SK-N-SH treated with all-trans-retinoic acid at 6 μM for 48 hours (cell line): ENCODE data around the gene EN2.

ENCODE experiments used
- ARNTL ChIP-seq: fragments of 450-650 bp; formaldehyde crosslinking; IDR thresholded peaks from 2 replicates; pipeline ENCODE4 v1.5.0; 2020; ENCODE audit warnings: low read depth, mild to moderate bottlenecking, moderate library complexity, borderline replicate concordance
- CSDC2 ChIP-seq: fragments of 250-450 bp; sonication (Bioruptor Pico); IDR thresholded peaks from 2 replicates; pipeline ENCODE4 v1.5.0; 2020; ENCODE audit warnings: mild to moderate bottlenecking, moderate library complexity
- ISL1 ChIP-seq: fragments of 250-450 bp; sonication (Bioruptor Pico); IDR thresholded peaks from 2 replicates; pipeline ENCODE4 v2.1.2; 2022; ENCODE audit warnings: mild to moderate bottlenecking, moderate library complexity
- PATZ1 ChIP-seq: fragments of 250-450 bp; sonication (Bioruptor Pico); IDR thresholded peaks from 2 replicates; pipeline ENCODE4 v1.8.0; 2020; ENCODE audit warnings: mild to moderate bottlenecking, moderate library complexity, borderline replicate concordance
- POU6F1 ChIP-seq: fragments of 250-450 bp; sonication (Bioruptor Pico); IDR thresholded peaks from 2 replicates; pipeline ENCODE4 v1.8.0; 2021; ENCODE audit warnings: low read depth, mild to moderate bottlenecking, moderate library complexity, borderline replicate concordance
- ZC3H10 ChIP-seq: fragments of 250-450 bp; sonication (Bioruptor Pico); IDR thresholded peaks from 2 replicates; pipeline ENCODE4 v1.5.1; 2021; ENCODE audit warnings: mild to moderate bottlenecking, moderate library complexity
- ZFP3 ChIP-seq: fragments of 250-450 bp; sonication (Bioruptor Pico); IDR thresholded peaks from 2 replicates; pipeline ENCODE4 v1.5.0; 2020; ENCODE audit warnings: mild to moderate bottlenecking, moderate library complexity
- ZFP30 ChIP-seq: fragments of 450-650 bp; formaldehyde crosslinking; IDR thresholded peaks from 2 replicates; pipeline ENCODE4 v1.5.0; 2022; ENCODE audit warnings: mild to moderate bottlenecking, moderate library complexity

- no peak for TF ChIP-seq ZC3H10 (CRISPR knock-in tag)
- no peak for TF ChIP-seq PATZ1 (CRISPR knock-in tag)
- TF ChIP-seq POU6F1: no peak
- no peak for TF ChIP-seq ISL1 (CRISPR knock-in tag)
- TF ChIP-seq ZFP3 (CRISPR knock-in tag): no peak
- TF ChIP-seq ZFP30 (CRISPR knock-in tag): no peak
- no peak for TF ChIP-seq CSDC2 (CRISPR knock-in tag)
- TF ChIP-seq ARNTL (CRISPR knock-in tag): no peak
Measured at GRCh38 chr7:155495440-155496248, 37.7 kb downstream of the EN2 start.
